Measurements from ENCODE around the gene COL4A6.

GRCh38 chrX:108117988-108118387, 320.2 kb downstream of the COL4A6 start:
- TF ChIP-seq ATF3 (IDR thresholded peaks at IDR 0.05) (no peak), CTCF (IDR thresholded peaks at IDR 0.05; ENCODE audit: low read depth, low read length, missing input control) (no peak), TAF1 (conservative IDR thresholded peaks at IDR 0.05) (no peak), YY1 (IDR thresholded peaks at IDR 0.05) (no peak), EGR1 (IDR thresholded peaks at IDR 0.05; ENCODE audit: low read depth in 2 of 2) (no peak), REST (IDR thresholded peaks at IDR 0.05) (no peak), GABPA (IDR thresholded peaks at IDR 0.05 in 1 of 2, conservative IDR thresholded peaks at IDR 0.05 in 1 of 2) (no peak), RAD21 (IDR thresholded peaks at IDR 0.05) (no peak), JUND (IDR thresholded peaks at IDR 0.05) (no peak)
- TF ChIP-seq, protein P1, sequence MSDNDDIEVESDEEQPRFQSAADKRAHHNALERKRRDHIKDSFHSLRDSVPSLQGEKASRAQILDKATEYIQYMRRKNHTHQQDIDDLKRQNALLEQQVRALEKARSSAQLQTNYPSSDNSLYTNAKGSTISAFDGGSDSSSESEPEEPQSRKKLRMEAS (IDR thresholded peaks at IDR 0.05) = no peak
